CD4-positive, alpha-beta T cell treated with Interleukin-12 subunit alpha and Interleukin-12 subunit beta, for 1 hour (primary cell): Measurements from ENCODE around the gene CPZ.

Source experiments
- DNase-seq: peaks from one replicate; pipeline ENCODE4 v3.0.0-alpha.2; 2020

CPZ gene

DNA sequence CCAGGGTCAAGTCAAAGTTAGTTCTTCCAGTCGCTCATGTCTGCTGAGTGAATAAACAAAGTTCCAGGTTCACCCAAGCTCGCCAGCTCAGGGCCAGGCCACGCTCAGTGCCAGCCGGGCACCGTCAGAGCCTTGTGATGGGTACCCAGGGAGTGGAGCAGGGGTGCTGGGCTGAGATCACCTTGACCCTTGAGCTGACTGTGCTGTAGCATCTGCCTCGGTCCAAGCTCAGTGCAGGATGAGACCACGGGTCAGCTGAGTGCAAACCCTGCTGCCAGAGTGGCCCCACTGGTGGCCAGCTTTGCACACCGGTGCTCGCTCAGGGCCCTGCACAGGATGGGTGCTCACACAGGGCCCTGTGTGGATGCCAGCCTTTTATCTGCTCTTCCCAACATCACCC is 4.3 kb downstream of the CPZ start:
- no peak for DNase-seq

DNA sequence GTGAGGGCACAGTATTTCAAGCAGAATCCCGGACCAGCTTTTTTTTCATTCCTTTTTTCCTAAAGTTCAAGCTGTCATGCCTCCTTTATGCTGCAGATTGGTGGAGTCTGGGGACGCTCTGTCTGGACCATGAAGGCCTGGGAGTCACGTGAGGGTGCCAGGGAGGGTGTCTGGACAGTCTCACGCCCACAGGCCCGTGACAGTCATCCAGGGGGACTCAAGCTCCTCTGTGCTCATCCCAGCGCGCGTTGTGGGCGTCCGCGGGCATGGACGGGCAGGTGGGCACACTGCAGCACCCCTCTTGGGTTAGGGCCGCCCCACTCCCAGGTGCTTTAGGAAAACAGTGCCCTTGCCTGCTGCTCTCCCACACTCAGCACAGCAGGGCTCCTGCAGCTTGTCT is 4.8 kb downstream of the CPZ start:
- no peak for DNase-seq

DNA sequence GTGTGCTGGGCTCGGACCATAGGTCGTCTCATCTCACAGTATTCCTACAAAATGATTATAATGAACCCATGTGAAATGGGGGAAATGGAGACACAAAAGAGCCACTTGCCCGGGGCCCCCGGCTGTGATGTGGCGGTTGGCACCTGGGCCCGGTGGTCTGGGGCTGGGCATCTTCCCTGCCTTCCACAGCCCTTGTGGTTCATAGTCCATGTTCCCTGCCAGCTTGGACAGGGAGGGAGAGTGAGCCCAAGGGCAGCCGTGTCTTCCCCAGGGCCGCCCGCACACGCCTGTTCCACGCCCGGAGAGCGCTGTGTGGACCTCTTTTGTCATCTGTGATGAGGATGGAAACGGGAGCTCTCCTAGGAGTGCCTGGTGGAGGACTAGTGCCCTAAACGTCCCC is 5.2 kb downstream of the CPZ start:
- DNase-seq = no peak

DNA sequence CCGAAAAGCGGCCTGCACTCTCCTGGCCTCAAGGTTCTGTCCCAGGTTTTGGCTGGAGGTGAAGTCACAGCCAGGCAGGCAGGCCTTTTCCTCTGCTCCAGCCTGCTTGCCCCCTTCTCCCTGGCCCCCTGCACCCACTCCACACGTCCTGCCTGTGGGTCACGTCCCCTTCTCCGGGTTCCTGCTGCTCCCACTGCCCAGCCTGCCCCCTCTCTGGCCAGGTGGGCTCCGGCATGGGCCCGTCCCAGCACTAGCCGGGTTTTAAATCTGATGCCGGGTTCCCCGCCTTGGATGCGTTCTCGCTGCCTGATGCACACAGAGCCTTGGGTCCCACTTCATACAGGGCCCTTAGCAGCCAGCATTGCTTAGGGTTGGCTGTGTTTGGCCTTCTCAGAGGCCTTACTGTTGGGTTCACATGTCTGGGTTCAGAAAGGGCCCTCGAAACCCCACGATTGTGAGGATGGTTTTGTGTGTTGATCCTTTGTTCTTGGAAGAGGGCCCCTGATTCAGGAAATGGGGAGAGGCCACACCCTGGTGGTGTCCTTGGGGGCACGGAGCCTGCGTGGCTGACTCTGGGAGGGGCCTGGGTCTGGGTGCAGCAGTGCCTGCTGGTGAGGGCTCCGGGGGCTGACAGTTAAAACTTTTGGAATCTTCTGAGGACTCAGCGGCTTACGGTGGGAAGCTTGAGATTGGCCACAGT is 6.0 kb downstream of the CPZ start:
- DNase-seq = no peak

DNA sequence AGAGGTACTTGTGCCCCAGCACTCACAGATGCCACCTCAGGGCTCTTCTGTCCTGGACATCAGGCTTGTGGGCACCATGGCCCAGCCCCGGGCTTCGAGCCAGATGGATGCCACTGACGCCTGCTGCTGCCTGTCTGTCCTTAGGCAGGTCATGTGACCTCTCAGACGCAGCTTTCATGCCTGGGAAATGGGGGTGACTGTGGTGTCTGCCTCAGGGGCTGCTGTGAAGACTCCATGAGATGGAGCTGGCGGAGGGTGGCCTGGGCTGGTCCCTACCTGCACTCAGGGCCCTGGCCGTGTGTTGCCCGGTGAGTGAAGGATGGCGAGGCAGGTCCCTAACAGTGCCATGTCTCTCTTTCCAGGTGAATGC is 6.5 kb downstream of the CPZ start:
- DNase-seq = no peak

DNA sequence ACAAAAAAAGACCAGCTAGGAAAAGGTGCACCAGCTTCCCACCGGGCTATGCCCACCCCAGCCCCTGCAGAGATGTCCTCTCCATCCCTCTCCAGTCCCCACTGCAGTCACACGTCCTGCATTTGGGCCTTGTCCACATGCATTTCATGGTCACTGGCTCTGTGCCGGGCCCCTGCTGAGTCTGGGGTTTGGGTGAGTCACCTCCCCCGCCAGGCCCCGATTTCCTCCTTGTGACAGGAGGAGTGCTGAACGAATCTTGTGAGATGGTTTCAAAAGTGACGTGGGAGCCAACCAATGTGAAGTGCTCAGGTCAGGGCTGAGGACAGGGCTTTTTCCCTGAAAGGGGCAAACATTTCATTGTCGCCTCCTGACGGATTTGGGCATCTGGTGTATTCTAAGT is 7.1 kb downstream of the CPZ start:
- DNase-seq = no peak

DNA sequence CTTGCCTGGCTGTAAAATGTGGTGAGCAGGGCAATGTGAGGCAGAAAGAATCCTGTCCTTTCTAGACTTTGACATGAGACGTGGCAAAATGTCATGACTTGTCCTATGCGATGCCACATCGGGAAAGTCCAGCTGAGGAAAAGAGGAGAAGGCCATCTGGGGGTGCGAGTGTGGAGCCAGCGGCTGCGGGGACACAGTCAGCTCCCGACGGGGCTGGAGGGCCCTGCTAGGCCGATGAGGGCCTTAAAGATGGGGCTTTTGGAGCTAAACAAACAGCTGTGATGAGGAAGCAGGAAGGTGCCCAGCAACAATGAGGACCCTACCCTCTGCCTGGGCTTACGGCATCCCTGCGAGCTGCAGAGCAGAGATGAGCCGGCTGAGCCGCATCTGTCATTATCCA is 7.7 kb downstream of the CPZ start:
- no peak for DNase-seq

DNA sequence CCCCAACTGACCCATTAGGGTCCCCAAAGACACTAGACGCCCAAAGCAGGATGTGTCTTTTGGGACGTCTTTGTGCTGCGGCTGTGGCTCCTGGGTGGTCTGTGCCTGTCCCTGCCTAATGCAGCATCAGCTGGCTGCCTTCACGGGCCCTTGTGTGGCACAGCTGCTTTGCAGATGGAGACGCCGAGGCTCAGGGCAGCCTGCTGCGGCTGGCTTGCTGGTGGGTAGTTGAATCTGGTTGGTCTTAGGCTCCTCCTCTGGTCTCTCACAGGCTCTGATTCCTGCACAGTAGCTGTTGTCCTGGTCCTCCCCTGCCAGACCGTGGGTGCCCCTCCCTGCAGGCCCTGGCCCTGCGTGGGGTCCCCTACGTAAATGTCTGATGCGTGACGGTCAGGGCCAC is 8.1 kb downstream of the CPZ start:
- no peak for DNase-seq

DNA sequence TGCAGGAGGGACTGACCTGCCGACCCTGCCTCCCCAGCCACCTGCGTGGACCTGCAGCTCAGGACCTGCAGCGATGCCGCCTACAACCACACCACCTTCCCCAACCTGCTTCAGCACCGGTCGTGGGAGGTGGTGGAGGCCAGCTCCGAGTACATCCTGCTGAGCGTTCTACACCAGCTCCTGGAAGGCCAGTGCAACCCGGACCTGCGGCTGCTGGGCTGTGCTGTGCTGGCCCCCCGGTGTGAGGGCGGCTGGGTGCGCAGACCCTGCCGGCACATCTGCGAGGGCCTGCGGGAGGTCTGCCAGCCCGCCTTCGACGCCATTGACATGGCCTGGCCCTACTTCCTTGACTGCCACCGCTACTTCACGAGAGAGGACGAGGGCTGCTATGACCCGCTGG is 8.5 kb downstream of the CPZ start:
- no peak for DNase-seq

DNA sequence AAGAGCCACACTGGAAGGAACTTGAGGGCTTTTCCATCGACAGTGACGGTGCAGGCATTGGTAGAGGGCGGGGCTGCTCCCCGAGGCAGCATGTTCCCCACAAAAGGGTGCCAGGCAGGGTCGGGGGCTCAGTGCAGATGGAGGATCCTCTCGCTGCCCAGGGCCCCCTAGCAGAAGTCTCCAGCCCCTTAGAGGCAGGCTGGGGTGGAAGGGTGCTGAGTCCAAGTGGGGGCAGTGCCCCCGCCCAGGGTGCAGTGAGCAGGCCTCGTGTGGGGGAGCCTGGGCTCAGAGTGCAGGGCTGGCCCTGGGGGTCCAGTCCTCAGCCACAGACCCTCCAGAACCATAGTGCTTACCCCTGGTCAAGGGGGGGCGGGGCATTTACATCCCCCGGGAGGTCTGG is 9.0 kb downstream of the CPZ start:
- no peak for DNase-seq

DNA sequence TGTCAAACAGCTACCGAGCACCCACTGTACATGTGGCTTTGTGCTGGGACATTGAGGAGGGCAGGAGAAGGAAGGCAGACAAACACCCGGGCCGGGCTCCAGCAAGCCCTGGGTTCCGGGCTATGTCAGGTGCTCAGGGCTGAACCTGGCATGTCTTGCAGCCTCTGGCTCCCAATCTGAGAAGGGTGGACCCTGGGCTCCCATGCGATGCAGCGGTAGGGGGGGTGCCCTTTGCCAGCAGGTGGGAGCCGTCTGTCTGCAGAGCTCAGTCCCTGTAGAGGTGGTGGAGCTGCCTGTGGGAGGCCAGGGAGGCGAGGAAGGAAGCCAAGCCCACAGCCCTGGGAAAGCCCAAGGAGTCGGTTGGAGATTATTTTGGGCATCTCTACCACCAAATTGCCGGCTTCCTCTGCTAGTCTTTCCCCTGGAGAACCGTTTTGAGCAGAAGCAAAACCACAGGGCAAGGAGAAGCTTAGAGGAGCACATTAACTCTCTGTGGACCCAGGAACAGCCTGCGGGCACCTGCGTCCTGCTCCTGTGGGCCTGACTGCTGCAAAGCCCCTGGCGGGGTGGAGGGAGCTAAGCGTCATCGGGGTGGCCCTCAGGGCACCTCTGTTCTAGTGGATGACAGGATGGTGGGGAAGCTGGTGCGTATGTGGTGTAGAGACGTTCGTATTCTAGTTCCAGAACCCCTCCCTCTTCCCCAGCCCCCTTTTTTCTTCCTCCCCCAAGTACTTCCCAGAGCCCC is 10.3 kb downstream of the CPZ start:
- DNase-seq = no peak

DNA sequence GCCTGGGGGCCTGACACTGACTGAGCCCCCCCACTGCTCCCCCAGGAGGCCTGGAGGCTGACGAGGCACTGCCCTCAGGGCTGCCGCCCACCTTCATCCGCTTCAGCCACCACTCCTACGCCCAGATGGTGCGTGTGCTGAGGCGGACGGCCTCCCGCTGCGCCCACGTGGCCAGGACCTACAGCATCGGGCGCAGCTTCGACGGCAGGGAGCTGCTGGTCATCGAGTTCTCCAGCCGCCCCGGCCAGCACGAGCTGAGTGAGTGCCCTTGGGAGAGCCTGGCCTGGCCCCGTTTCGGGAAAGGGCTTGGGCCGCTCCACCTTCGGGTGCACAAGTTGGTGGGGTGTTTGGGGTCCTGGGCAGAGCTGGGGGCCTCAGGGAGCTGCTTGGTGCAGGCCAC is 11.4 kb downstream of the CPZ start:
- DNase-seq = no peak

DNA sequence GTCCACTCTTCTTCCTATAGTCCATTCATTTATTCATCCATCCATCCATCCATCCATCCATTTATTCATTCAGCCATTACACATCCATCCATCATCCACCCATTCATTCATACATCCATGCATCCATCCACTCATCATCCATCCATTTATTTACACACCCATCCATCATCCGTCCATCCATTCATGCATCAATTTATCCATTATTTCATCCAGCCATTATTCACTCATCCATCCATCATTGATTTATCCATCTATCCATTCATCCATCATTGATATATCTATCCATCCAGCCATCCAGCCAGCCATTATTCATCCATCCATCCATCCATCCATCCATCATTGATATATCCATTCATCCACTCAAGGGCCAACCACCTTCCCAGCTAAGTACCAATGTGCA is 12.7 kb downstream of the CPZ start:
- no peak for DNase-seq

DNA sequence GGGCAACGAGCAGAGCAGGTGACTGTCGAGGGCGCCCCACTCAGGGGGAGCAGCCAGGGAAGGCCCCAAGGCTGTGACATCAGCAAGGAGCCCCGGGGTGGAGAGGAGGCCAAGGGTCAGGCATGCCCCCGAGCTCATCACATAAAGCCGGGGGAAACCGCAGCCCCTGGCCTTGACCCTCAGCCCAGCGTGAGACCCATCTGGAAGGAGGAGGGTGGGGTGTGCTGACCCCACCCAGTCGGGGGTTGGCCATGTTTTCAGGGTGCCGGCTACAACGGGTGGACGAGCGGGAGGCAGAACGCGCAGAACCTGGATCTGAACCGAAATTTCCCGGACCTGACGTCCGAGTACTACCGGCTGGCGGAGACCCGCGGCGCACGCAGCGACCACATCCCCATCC is 13.9 kb downstream of the CPZ start:
- no peak for DNase-seq

DNA sequence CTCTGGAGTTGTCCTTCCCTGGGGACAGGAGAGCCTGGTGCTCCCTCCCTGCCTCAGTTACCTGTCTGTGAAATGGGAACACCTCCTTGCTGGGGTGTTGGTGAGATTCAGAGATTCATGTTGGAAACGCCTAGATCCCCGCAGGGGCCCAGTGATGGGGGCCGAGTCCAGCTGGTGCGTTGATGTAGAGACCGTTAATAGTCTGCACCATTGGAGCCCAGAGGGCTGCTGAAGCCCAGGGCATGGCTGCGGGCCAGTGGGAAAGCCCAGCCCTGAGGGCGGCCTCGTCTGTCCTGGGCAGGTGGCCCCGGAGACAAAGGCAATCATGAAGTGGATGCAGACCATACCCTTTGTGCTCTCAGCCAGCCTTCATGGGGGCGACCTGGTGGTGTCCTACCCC is 14.4 kb downstream of the CPZ start:
- no peak for DNase-seq

DNA sequence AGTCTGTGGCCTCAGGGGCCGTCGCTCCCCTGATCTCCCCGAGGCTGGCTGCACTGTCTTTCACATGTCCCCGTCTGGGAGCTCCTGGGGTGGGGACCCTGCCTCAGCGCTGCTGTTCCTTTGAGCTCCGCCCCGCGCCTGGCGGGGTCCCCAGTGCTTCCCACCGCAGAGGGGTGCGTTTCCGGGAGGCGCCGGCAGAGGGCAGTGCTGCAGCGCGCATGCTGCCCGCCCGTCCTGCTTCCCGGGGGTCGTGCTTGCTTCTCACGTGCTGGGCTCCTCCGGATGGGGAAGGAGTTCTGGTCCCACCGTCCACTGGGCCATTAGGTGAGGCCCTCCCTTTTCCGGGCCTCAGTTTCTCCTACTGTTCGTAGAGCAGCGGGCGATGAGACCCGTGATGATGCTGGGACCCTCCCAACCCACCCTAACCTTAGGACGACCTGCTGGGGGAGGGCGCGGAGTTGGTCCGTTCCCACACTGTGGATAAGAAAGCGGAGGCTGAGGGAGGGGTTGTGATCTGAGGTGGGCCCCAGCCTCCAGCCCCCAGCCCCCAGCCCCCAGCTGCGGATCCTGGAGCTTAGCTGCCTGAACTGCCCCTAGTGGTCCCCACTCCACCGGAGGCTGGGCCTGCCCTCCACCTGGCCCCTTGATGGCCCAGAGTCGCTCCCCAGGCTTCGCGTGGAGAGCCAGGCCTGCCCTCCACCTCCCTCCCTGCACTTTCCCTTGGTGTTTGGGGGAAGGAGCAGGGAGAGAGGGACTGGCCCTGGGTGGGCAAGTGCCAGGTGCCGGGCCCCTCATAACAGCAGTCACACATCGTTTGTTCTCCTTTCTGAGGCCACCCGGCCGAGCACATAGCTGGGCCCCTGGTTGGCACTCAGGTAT is 15.3 kb downstream of the CPZ start:
- peak; percentile 7 for DNase-seq

DNA sequence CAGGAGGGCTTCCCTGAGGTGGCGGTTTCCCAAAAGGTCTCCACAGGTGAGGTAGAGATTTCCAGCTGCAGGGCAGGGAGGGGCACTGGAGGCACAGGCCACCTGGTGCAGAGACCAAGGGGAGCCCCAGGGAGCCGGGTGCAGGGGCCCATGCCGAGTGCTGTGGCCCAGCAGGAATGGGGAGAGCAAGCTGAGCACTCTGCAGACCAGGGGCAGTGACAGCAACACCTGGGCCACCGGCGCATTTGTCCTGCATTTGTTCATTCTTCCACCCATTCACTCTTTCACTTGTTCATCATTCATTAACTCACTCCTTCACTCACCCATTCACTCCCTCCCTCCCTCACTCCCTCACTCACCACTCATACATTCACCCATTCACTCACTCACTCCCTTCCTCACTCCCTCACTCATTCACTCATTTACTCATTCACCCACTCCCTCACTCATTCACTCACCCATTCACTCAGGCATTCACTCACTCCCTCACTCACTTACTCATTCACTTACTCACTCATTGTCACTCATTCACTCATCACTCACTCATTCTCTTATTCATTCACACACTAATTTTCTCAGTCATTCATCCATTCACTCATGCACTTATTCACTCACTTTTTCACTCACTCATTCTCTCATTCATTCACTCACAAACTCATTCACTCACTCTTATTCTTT is 16.3 kb downstream of the CPZ start:
- DNase-seq = no peak

DNA sequence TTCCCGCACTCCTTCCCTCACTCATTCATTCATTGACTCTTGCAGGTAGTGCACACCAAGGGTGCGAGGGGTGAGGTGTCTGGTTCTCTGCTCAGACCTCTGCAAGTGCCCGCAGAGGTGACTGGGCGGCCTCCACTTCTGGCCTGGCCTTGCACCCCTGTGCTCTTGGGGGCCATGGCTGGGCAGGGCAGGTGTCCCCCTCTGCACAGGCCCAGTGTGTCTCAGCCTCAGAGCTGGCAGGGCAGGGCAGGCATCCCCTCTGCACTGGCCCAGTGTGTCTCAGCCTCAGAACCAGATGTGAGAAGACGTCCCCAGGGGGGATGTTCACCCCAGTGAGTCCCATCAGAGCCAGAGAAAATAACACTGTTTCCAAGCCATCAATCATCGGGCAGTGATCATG is 16.8 kb downstream of the CPZ start:
- no peak for DNase-seq

DNA sequence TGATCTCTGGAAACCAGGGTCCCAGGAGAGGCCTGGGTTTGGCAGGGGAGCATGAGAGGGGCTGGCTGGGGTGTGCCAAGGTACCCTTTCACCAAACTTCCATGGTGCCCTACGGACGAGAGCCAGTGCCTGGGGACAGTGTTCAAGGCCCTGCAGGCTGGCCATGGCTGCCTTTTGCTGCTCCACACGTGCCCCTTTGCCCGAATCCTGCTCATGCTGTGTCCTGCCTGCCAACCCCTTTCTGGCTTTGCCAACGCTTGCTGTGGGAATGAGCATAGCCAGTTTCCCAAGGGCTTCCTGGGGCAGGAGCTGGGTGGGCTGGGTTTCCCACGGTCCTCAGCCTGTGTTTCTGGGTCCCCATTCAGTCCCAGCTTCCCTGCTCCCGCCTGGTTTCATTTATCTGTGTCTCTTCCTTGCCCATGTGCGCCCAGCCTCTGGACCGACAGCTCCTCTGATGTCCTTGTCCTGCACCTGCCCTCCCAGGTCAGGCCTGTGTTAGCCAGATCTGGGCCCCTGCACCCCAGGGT is 17.3 kb downstream of the CPZ start:
- no peak for DNase-seq

DNA sequence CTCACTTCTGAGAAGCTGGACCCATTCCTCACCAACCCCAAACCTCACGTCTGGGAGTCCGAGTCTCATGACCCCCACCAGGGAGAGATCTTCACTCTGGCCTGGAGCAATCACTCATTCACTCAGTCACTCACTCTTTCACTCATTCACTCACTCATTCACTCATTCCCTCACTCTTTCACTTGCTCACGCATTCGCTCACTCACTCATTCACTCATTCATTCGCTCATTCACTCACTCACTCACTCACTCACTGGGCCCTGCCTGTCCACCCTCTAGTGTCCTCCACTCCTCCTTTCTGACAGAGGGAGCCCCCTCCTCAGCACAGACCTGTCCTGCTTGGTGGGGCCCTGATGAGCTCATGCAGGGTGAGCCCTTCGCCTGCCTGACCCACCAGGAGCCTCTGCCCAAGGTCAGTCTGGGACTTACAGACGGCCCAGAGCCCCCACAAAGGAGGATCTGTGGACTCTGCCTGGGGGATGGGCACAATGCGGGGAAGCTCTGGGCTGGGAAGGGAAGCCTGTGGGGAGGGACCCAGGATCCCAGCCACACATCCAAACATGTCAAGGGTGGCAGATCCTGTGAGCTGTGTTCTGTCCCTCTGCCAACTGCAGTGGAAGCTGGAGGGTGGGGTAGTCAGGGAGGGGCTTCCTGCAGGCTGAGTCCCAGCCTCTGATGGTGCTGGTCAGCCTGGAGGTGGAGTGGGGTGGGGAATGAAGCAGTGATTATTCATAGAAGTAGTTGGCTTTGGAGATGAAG is 18.5 kb downstream of the CPZ start:
- no peak for DNase-seq

DNA sequence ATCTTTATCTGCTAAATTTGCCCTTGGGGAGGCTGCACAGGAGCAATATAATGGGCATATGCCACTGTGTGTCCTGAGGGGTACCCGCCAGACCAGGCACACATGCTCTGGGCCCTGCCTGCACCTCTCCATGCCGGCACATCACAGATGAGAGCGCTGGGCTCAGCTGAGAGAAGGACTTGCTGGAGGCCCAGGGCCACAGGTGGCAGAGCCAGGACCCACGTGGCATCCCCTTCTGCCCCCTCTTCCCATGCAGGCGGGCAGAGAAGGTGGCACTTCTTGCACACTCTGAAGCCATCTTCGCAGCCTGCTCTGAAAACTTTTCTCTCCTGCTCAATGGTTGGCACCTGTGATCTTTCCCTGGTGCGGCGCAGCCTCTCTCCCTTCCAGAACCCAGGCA is 20.1 kb downstream of the CPZ start:
- DNase-seq = no peak
